IPS-18c (cell line): ENCODE measurements around the gene SETBP1.
"Not testable (repeated sequence)": the region's sequence is repeated elsewhere in the genome, so short reads cannot be mapped to it uniquely, and the experiment has no call there.

Source experiments
- H3K4me3 ChIP-seq: 2 replicates; pipeline ENCODE4 v1.7.0; 2013; ENCODE audit warnings: low read depth, mild to moderate bottlenecking, low read length, moderate library complexity; ENCODE audit not compliant: insufficient read depth
- H3K9me3 ChIP-seq: one replicate; pipeline ENCODE4 v1.6.1; 2013; ENCODE audit warnings: mild to moderate bottlenecking, low read length, moderate library complexity; ENCODE audit not compliant: control insufficient read depth, insufficient read depth

The SETBP1 gene

DNA sequence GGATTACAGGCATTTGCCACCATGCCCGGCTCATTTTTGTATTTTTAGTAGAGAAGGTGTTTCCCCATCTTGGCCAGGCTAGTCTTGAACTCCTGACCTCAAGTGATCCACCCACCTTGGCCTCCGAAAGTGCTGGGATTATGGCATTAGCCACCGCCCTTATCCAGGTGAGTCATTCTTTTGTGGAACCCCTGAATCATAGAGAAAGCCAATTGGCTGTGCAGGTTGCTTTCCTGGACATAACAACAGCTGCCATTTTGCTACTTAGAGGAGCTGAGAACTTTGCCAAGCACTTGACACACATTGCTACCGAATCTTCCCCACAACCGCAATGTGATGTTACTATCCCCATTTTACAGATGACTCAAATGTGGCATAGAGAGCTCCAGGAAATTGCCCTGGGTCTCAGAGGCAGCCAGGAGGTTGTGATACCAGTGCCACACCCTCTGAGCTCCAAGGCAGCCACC, 36.0 kb downstream of the SETBP1 start:
- Histone ChIP-seq H3K4me3 (no peak overlapping the region), H3K9me3 (no peaks in the 10 kb centered on the region)

DNA sequence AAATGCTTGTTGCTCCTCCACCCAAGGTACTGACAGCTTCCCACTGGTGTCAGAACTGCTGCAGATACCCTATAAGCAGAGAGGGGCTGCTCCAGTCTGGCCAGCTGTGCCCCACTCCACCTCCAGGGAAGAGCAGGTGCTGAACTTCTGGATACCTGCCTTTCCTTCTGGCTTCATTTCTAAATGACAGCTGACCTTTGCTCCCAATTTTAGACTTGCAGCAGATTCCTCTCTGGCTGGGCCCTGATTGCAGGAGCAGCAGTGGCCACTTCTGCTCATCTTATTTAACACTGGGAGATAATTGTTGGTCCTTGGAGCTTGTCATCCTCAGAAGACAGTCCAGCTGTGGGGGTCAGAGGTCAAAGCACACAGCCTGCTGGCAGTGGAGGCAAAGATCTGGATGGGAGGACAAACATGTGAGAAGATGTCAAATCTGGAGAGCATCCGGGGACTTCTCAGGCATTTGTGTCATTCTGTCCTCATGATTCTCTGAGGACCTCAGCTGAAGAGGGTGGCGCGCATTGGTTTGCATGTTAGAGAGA, 38.9 kb downstream of the SETBP1 start:
- Histone ChIP-seq H3K4me3 (no peak overlapping the region), H3K9me3 (no peaks in the 10 kb centered on the region)

DNA sequence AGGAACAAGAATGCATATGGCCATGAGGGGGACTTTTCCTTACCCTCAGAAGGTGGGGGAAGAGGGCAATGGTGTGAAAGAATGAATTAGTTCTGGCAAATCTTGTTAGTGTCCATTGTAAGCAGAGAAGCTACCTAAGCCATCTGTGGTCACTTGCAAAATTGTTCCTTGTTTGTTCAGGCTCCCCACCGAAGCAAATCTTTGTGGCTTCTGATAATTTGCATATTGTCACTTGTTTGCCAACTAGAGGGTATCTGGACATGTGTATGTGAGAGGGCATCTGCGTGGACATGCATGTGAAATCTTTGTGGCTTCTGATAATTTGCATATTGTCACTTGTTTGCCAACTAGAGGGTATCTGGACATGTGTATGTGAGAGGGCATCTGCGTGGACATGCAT, 41.1 kb downstream of the SETBP1 start:
- not testable (repeated sequence) for H3K4me3 ChIP-seq, H3K9me3 ChIP-seq

DNA sequence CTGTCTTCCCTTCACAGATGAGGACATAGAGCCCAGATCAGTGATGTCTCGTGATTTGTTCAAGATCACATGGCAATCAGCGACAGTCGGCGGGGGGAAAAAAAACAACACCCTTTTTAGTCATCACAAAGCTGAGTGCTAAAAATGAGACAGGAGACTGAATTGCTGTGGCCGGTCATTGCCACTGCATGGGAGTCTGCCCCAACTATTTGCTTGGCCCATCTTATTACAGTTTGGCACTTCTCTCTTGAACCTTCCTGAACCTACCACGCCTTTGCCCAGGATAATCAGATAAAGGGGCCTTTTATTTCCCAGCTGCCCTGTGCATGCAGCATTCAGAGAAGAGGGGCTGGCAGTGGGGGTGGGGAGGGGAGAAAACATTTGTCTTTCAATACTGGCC, 42.7 kb downstream of the SETBP1 start:
- Histone ChIP-seq H3K9me3 (no peaks in the 10 kb centered on the region), H3K4me3 (no peak overlapping the region)

GRCh38 chr18:44724105-44724778, 43.6 kb downstream of the SETBP1 start:
- Histone ChIP-seq H3K9me3 (no peaks in the 10 kb centered on the region), H3K4me3 (no peak overlapping the region)

GRCh38 chr18:44725300-44726058, 44.8 kb downstream of the SETBP1 start:
- Histone ChIP-seq H3K4me3 (no peak overlapping the region), H3K9me3 (no peaks in the 10 kb centered on the region)

GRCh38 chr18:44726059-44726421, 45.4 kb downstream of the SETBP1 start:
- H3K9me3 ChIP-seq = no peaks in the 10 kb centered on the region
- no peak overlapping the region for H3K4me3 ChIP-seq

- H3K9me3 ChIP-seq = no peaks in the 10 kb centered on the region
- H3K4me3 ChIP-seq = no peak overlapping the region
Observed at GRCh38 chr18:44727291-44727690, 46.6 kb downstream of the SETBP1 start.

GRCh38 chr18:44729631-44730101, 49.0 kb downstream of the SETBP1 start:
- no peak overlapping the region for H3K4me3 ChIP-seq

GRCh38 chr18:44730803-44731529, 50.3 kb downstream of the SETBP1 start:
- no peaks in the 10 kb centered on the region for H3K9me3 ChIP-seq
- H3K4me3 ChIP-seq = no peak overlapping the region

More at GRCh38 chr18:44729631-44730101, 49.0 kb downstream of the SETBP1 start:
- H3K9me3 ChIP-seq = no peaks in the 10 kb centered on the region

DNA sequence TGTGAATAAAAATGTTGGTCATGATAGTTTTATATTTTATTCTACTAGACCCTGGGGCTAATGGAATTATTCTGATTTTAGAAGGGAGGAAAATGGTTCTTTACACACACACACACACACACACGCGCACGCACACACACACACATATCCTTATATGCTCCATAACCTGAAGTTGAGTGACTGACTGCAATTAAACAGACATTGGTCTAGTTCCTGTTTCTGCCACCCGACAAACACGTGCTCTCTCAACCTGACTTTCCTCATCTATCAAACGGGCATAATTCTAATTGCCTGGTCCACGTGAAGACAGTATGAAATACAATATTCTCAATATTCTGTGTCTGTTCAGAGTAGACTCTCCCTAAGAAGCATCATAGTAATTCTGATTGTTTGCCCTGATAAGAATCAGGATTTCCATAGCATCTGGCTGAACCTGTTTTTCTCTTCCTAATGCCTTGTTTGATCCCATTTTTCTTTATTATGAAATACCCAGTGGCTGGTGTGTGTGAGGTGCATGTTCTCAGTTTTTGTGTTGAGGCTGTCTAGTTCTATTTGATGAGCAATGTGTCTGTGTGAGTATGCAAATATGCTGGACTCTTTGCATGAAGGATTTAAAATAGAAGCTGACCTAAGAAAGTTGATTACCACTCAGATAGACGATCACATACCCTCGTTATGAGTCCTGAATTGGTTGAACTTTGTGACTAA, 51.0 kb downstream of the SETBP1 start:
- no peaks in the 10 kb centered on the region for H3K9me3 ChIP-seq
- no peak overlapping the region for H3K4me3 ChIP-seq

DNA sequence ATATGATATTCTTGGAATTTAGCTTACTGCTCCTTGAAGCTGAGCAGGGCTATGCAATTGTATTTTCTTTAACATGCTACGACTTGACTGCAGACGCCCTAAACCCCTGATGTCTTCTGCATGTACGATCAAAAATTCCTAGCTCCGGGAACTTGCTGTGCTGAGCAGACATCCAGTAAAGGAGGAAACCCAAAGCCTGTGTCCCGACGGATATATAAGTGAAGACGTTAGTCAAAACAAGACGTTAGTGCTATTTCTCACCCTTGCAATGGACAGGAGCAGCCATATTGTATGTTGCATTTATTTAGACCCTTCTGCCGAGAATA, 51.5 kb downstream of the SETBP1 start:
- no peaks in the 10 kb centered on the region for H3K9me3 ChIP-seq
- no peak overlapping the region for H3K4me3 ChIP-seq

DNA sequence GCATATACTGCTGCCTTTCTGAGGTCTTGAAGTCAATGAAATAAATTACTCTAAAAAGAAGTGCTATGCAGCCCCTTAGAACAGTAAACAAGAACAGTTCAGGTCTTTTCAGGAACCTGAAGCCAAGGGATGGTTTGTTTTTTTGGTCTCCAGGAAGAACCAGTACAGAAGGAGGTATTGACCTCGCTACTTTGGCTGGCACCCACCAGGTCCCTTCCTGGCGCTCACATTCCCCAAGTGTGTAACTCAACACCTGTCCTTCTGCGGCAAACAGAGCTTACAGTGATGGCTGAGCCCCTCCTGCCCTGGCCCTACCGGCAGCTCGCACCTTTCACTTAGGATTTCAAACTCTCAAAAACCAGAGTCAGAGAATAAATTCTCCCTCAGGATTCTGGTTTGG, 51.9 kb downstream of the SETBP1 start:
- no peaks in the 10 kb centered on the region for H3K9me3 ChIP-seq
- H3K4me3 ChIP-seq = no peak overlapping the region

- H3K9me3 ChIP-seq = no peaks in the 10 kb centered on the region
- no peak overlapping the region for H3K4me3 ChIP-seq
Observed at GRCh38 chr18:44733069-44733753, 52.5 kb downstream of the SETBP1 start.

GRCh38 chr18:44733754-44734465, 53.2 kb downstream of the SETBP1 start:
- Histone ChIP-seq H3K9me3 (no peaks in the 10 kb centered on the region), H3K4me3 (no peak overlapping the region)

GRCh38 chr18:44735096-44735495, 54.4 kb downstream of the SETBP1 start:
- H3K9me3 ChIP-seq = no peaks in the 10 kb centered on the region
- H3K4me3 ChIP-seq = no peak overlapping the region
